ENCODE data around the gene RABEP1.
"Not testable (repeated sequence)": the region's sequence is repeated elsewhere in the genome, so short reads cannot be mapped to it uniquely, and the experiment has no call there.

The RABEP1 gene

DNA sequence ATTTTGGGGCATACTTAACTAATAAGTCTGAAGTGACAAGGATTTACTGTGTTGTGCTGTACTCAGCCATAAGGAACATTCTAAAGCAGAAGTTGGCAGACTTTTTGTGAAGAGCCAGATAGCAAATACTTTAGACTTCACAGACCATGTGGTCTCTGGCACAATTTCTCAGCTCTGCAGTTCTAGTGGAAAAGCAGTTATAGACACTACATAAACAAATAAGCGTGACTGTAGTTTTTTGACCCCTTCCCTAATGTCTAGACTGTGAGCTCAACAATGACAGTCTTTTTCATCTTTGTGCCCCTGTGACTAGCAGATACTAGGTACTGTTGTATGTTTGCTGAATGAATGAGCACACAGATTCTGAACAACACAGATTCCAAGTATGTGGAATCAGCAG lies 142.8 kb downstream of the RABEP1 start:
- TF ChIP-seq, protein P1, sequence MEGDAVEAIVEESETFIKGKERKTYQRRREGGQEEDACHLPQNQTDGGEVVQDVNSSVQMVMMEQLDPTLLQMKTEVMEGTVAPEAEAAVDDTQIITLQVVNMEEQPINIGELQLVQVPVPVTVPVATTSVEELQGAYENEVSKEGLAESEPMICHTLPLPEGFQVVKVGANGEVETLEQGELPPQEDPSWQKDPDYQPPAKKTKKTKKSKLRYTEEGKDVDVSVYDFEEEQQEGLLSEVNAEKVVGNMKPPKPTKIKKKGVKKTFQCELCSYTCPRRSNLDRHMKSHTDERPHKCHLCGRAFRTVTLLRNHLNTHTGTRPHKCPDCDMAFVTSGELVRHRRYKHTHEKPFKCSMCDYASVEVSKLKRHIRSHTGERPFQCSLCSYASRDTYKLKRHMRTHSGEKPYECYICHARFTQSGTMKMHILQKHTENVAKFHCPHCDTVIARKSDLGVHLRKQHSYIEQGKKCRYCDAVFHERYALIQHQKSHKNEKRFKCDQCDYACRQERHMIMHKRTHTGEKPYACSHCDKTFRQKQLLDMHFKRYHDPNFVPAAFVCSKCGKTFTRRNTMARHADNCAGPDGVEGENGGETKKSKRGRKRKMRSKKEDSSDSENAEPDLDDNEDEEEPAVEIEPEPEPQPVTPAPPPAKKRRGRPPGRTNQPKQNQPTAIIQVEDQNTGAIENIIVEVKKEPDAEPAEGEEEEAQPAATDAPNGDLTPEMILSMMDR (IDR thresholded peaks at IDR 0.05; ENCODE audit: extremely low read depth, insufficient read depth, missing control alignments): no peak
- in situ Hi-C loops (cut with MboI; ENCODE audit: low pct_unique_long_range_greater_than_20kb, low sequenced_read_pairs, unreplicated experiment): no loop called here
- DNase-seq (ENCODE audit: low spot score): no peak

DNA sequence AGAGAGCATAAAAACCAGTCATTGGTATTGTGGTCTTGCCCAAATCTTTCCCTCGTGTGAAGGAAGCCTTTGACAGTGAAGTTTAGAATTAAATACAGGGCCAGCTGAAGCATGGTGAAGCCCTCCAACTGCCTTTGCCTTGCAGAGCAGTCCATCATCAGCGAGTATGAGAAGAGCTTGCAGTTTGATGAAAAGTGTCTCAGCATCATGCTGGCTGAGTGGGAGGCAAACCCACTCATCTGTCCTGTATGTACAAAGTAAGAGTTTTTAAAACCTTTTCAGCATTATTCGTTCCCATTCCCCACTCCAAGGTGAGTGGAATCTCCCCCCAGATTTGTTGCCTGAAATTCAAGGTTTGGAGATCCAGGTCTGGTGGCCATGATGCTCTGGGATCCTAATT lies 143.7 kb downstream of the RABEP1 start:
- TF ChIP-seq, protein P1 (IDR thresholded peaks at IDR 0.05; ENCODE audit: extremely low read depth, insufficient read depth, missing control alignments): no peak
- no peak for DNase-seq (ENCODE audit: low spot score)
- in situ Hi-C loops (cut with MboI; ENCODE audit: low pct_unique_long_range_greater_than_20kb, low sequenced_read_pairs, unreplicated experiment): no loop called here

DNA sequence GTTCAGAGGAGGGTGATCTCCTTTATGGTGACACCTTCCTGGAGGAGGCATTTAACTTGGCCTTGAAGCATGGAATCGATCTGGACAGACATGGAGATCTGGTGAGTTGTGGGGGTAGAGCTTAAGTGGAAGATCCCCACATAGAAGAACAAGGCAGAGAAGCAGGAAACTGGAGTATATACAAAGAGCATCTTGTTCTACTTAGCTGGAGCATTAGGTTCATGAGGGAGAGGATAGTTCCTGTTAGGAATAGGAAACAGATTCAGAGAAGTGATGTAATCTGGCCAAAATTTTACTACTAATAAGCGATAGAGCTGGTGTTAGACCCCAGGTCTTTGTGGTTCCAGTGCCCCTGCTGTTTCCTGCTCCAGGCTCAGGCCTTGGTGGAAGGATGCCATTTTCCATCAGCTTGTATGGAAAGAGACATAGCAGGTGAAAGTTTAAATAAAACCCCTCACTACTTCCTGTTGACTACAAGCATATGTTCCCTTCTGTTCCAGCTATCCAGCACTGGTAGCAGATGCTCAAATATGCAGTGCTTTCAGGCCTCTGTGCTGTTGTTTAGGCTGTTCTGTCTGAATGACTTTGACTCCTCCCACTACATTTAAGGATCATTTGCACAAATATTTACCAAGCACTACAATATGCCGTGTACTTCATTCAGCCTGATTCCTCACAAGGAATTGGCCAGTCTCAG lies 147.3 kb downstream of the RABEP1 start:
- DNase-seq (ENCODE audit: low spot score): no peak
- in situ Hi-C loops (cut with MboI; ENCODE audit: low pct_unique_long_range_greater_than_20kb, low sequenced_read_pairs, unreplicated experiment): no loop called here
- TF ChIP-seq, protein P1 (IDR thresholded peaks at IDR 0.05; ENCODE audit: extremely low read depth, insufficient read depth, missing control alignments): no peak

DNA sequence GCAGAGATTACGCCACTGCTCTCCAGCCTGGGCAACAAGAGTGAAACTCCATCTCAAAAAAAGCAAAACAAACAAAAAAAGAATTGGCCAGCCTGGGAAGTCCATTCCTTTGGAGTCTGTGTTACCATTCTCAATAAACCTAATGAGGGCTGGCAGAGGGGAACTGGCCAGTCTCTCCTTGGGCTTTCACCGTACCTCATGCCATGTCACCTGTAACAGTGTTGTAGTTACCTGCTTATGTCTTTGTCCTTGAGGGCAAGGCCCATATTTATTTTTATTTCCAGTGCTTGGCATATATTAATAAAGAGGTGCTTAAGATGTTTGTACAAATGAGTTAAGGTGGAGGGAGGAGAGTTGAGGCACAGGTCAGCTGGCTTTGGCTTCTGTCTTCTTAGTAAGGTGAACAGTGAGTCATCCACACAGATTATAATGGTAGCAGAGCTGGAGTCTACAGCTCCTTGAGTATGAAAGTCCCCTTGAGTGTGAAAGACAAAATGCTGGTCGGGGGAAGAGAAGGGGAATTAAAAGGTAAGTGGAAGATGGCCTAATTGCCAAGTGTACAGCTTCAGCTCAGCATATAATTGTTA lies 148.4 kb downstream of the RABEP1 start:
- in situ Hi-C loops (cut with MboI; ENCODE audit: low pct_unique_long_range_greater_than_20kb, low sequenced_read_pairs, unreplicated experiment): no loop called here
- DNase-seq (ENCODE audit: low spot score): no peak
- TF ChIP-seq, protein P1 (IDR thresholded peaks at IDR 0.05; ENCODE audit: extremely low read depth, insufficient read depth, missing control alignments): no peak

DNA sequence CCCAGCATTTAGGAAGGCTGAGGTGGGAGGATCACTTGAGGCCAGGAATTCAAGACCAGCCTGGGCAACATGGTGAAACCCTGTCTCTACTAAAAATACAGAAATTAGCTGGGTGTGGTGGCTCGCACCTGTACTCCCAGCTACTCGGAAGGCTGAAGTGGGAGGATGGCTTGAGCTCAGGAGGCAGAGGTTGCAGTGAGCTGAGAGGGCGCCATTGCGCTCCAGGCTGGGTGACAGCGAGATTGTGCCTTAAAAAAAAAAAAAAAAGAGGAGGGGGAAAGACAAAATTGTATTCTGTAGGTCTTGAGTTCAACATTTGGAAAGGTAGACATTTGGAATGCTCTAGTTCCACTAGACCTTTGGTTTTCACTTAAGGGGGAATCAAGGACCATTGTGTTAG lies 149.2 kb downstream of the RABEP1 start:
- DNase-seq (ENCODE audit: low spot score); in situ Hi-C loops (cut with MboI; ENCODE audit: low pct_unique_long_range_greater_than_20kb, low sequenced_read_pairs, unreplicated experiment): not testable (repeated sequence)
- TF ChIP-seq, protein P1 (IDR thresholded peaks at IDR 0.05; ENCODE audit: extremely low read depth, insufficient read depth, missing control alignments): peak; percentile 22

DNA sequence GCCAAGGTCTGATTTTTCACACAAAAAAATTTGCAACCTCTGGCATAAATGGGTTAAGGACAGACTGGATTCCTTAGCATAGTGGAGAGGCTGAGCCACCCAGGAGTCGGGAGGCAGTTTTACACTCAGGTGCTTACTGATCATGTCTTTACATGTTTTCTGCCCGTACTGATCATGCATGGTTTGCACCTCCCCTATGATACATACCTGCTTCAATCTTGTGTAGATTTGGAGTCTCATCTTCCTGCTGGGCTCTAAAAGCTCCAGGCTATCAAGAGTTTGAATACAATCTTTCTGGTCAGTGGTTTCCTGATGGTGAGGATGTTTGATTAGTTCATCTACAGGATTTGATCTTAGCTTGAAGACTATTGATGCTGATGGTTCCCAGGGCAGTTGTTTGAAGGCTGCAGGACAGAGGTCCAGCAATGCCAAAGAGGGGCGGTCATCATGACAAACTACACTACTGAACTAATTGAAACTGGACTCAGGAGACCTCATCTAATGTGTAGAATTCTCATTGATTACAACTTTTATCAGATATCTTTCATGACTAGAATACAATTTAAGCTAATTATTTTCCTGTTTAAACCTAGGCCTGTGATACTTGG lies 150.0 kb downstream of the RABEP1 start:
- in situ Hi-C loops (cut with MboI; ENCODE audit: low pct_unique_long_range_greater_than_20kb, low sequenced_read_pairs, unreplicated experiment): no loop called here
- DNase-seq (ENCODE audit: low spot score): no peak
- TF ChIP-seq, protein P1 (IDR thresholded peaks at IDR 0.05; ENCODE audit: extremely low read depth, insufficient read depth, missing control alignments): no peak

Measured in GM13977 (cell line).